ENCODE data around the gene ARSA.

- TF ChIP-seq CTCF (IDR thresholded peaks at IDR 0.05; ENCODE audit: extremely low read depth in 1 of 2, insufficient read depth in 1 of 2, low read depth in 1 of 2, low read length in 2 of 2) (no peak), POLR2A (IDR thresholded peaks at IDR 0.05; ENCODE audit: low read depth, low read length) (no peak)
Measured at GRCh38 chr22:50670914-50671538, 43.1 kb upstream of the ARSA start.
